Measurements from ENCODE around the gene DNMT1. TPM values are rescaled to one million over a fixed set of nuclear protein-coding genes. Genes with fewer than 3 reads are reported as not detected.

Gene DNMT1
- polyA plus RNA-seq, 1 of the 3 experiments (the other 2 are of a cell fraction), result 58.3 TPM

DNA sequence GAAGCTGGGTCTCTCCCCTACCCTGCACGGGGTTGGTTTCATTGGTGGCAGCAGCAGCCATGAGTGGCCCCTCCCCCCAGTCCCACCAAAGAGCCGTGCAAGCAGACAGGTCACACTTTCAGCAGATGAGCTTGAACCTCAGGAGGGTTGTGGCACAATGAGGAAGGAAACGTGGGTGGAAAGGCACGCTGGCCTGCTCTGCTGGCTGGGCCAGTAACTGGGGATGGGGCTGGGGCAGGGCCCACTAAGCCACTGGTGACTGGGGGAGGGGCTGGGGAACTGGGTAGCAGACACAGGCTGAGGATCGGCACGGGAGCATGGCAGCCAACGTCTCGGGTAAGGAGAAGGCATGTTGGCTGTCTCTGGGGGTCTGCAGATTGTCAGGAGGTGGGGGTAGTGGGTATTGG lies 83.3 kb downstream of the DNMT1 start, which contains the start of gene P2RY11:
P2RY11 (plus strand) TSS at position 289 of the 407 bp plus-strand sequence; CDS start at position 318, 29 bp downstream.
- peaks cover 30 to 49% of the 10 kb centered on the region in 2 experiments for H3K36me3 ChIP-seq (replicated peaks in 1 of 2; ENCODE audit: control insufficient read depth in 1 of 2, insufficient read depth in 2 of 2, low read length in 1 of 2)
- no peak for TF ChIP-seq NFIC (IDR thresholded peaks at IDR 0.05; ENCODE audit: borderline replicate concordance)
- no peak for TF ChIP-seq SIN3A (IDR thresholded peaks at IDR 0.05; ENCODE audit: borderline replicate concordance, low read depth, low read length)
- TF ChIP-seq EZH2phosphoT487 (IDR thresholded peaks at IDR 0.05; ENCODE audit: borderline replicate concordance, low read depth), result no peak
- TF ChIP-seq USF1 (IDR thresholded peaks at IDR 0.05; ENCODE audit: borderline replicate concordance, low read depth), result no peak
- TF ChIP-seq RXRA (IDR thresholded peaks at IDR 0.05; ENCODE audit: borderline replicate concordance, low read depth), result no peak
- no peak for TF ChIP-seq FOSL2 (IDR thresholded peaks at IDR 0.05; ENCODE audit: borderline replicate concordance, low read depth)
- no peak for TF ChIP-seq FOXJ3 (CRISPR knock-in tag; IDR thresholded peaks at IDR 0.05)
- TF ChIP-seq RCOR1 (IDR thresholded peaks at IDR 0.05; ENCODE audit: low read length), result no peak
- TF ChIP-seq, protein P1, sequence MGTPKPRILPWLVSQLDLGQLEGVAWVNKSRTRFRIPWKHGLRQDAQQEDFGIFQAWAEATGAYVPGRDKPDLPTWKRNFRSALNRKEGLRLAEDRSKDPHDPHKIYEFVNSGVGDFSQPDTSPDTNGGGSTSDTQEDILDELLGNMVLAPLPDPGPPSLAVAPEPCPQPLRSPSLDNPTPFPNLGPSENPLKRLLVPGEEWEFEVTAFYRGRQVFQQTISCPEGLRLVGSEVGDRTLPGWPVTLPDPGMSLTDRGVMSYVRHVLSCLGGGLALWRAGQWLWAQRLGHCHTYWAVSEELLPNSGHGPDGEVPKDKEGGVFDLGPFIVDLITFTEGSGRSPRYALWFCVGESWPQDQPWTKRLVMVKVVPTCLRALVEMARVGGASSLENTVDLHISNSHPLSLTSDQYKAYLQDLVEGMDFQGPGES (IDR thresholded peaks at IDR 0.05; ENCODE audit: low read depth, low read length), result no peak
- TF ChIP-seq GABPA (IDR thresholded peaks at IDR 0.05; ENCODE audit: low read depth), result no peak
- WGBS (ENCODE audit: low lambda C conversion rate), result 93% methylated on average over 8 of the region's 8 CpGs

GRCh38 chr19:10110972-10111317 lies 83.8 kb downstream of the DNMT1 start:
- CTCF ChIA-PET, result interaction anchor here (5.6 kb wide), 1 partner anchor 8 kb away, joined by 58 read pairs; the partner anchor contains the start of gene EIF3G
- Histone ChIP-seq H3K9me2 (no peaks in the 10 kb centered on the region), H3K27ac (ENCODE audit: low read depth in 2 of 2, low read length in 1 of 2) (no peak overlapping the region), H3F3A (replicated peaks; ENCODE audit: insufficient read depth) (peaks cover 26% of the 10 kb centered on the region), H3K4me3 (ENCODE audit: low read depth in 2 of 2, low read length in 1 of 2) (no peak overlapping the region), H3K4me2 (no peak overlapping the region), H2AFZ (ENCODE audit: low read depth) (no peak overlapping the region), H4K20me1 (ENCODE audit: insufficient read depth) (peaks cover 8% of the 10 kb centered on the region; the same call in 1 of the 2 replicates), H3K4me1 (ENCODE audit: control insufficient read depth in 1 of 2, insufficient read depth in 2 of 2, low read depth in 1 of 2, low read length in 1 of 2) (peaks cover 0 to 11% of the 10 kb centered on the region in 2 experiments; a peak in 1 of 4 replicates), H3K79me2 (ENCODE audit: insufficient read depth) (peaks cover 31% of the 10 kb centered on the region), H3K9ac (no peak overlapping the region), H3K27me3 (ENCODE audit: insufficient read depth) (no peaks in the 10 kb centered on the region), H3K36me3 (replicated peaks in 1 of 2; ENCODE audit: control insufficient read depth in 1 of 2, insufficient read depth in 2 of 2, low read length in 1 of 2) (peaks cover 30 to 44% of the 10 kb centered on the region in 2 experiments), H3K9me3 (no peaks in the 10 kb centered on the region)
- DNase-seq, result no peak
- POLR2A ChIA-PET, result interaction anchor here (1.5 kb wide), 1 partner anchor 8 kb away, joined by 4 read pairs; the partner anchor contains the start of gene EIF3G
- over 99% methylated on average over 18 of the region's 19 CpGs for WGBS (ENCODE audit: low lambda C conversion rate)
- TF ChIP-seq RXRA (IDR thresholded peaks at IDR 0.05; ENCODE audit: borderline replicate concordance, low read depth) (no peak), RAD21 (IDR thresholded peaks at IDR 0.05; ENCODE audit: low read length) (no peak), GATA2 (CRISPR knock-in tag; IDR thresholded peaks at IDR 0.05) (no peak), EZH2phosphoT487 (IDR thresholded peaks at IDR 0.05; ENCODE audit: borderline replicate concordance, low read depth) (no peak), ZBTB33 (IDR thresholded peaks at IDR 0.05; ENCODE audit: borderline replicate concordance, low read depth) (no peak), POLR2AphosphoS5 (IDR thresholded peaks at IDR 0.05; ENCODE audit: low read depth, low read length) (no peak), MEF2A (IDR thresholded peaks at IDR 0.05; ENCODE audit: borderline replicate concordance, low read depth) (no peak), EP300 (IDR thresholded peaks at IDR 0.05; ENCODE audit: borderline replicate concordance in 1 of 2, low read depth in 1 of 2, low read length in 1 of 2) (no peak), SMC3 (IDR thresholded peaks at IDR 0.05; ENCODE audit: low read depth, low read length) (no peak)
- TF ChIP-seq, protein P2, sequence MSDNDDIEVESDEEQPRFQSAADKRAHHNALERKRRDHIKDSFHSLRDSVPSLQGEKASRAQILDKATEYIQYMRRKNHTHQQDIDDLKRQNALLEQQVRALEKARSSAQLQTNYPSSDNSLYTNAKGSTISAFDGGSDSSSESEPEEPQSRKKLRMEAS (IDR thresholded peaks at IDR 0.05; ENCODE audit: low read depth), result no peak
- TF ChIP-seq, protein P3, sequence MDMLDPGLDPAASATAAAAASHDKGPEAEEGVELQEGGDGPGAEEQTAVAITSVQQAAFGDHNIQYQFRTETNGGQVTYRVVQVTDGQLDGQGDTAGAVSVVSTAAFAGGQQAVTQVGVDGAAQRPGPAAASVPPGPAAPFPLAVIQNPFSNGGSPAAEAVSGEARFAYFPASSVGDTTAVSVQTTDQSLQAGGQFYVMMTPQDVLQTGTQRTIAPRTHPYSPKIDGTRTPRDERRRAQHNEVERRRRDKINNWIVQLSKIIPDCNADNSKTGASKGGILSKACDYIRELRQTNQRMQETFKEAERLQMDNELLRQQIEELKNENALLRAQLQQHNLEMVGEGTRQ (IDR thresholded peaks at IDR 0.05; ENCODE audit: borderline replicate concordance, low read depth, low read length), result no peak
- TF ChIP-seq, protein P1 (IDR thresholded peaks at IDR 0.05; ENCODE audit: low read depth, low read length), result no peak

More for the DNA sequence above, 83.3 kb downstream of the DNMT1 start, which contains the start of gene P2RY11:
- Histone ChIP-seq H3F3A (replicated peaks; ENCODE audit: insufficient read depth) (peaks cover 28% of the 10 kb centered on the region), H3K9ac (no peak within 1 kb of the TSS), H3K9me2 (no peaks in the 10 kb centered on the region), H3K27me3 (ENCODE audit: insufficient read depth) (no peaks in the 10 kb centered on the region), H2AFZ (ENCODE audit: low read depth) (no peak within 1 kb of the TSS), H3K4me1 (ENCODE audit: control insufficient read depth in 1 of 2, insufficient read depth in 2 of 2, low read depth in 1 of 2, low read length in 1 of 2) (peaks cover 0 to 11% of the 10 kb centered on the region in 2 experiments; a peak in 1 of 4 replicates), H3K4me2 (no peak within 1 kb of the TSS), H3K4me3 (ENCODE audit: low read depth in 2 of 2, low read length in 1 of 2) (no peak within 1 kb of the TSS), H3K79me2 (ENCODE audit: insufficient read depth) (peaks cover 28% of the 10 kb centered on the region), H4K20me1 (ENCODE audit: insufficient read depth) (peaks cover 8% of the 10 kb centered on the region; the same call in 1 of the 2 replicates), H3K9me3 (no peaks in the 10 kb centered on the region), H3K27ac (ENCODE audit: low read depth in 2 of 2, low read length in 1 of 2) (no peak within 1 kb of the TSS)
- CTCF ChIA-PET, result interaction anchor here (0.8 kb wide), 1 partner anchor 13 kb away, joined by 3 read pairs; no protein-coding TSS in a partner anchor
- POLR2A ChIA-PET, result interaction anchor here (0.8 kb wide), 1 partner anchor 16 kb away, joined by 3 read pairs; no protein-coding TSS in a partner anchor
- peak; percentile 23 for DNase-seq

Measured in SK-N-SH (cell line).